Astrocyte (in vitro differentiated cells and primary cell): Measurements from ENCODE around the gene TSEN15. TPM values are rescaled to one million over a fixed set of nuclear protein-coding genes. Genes with fewer than 3 reads are reported as not detected.

ENCODE experiments used
- DNase-seq: peaks from one replicate; pipeline ENCODE4 v3.0.0-alpha.2; 2010; ENCODE audit warnings: low read depth
- FAIRE-seq: peaks from 2 replicates; lab custom pipeline; 2011; peaks lifted over from hg19 to GRCh38; lab: Jason Lieb, UNC
- H2AFZ ChIP-seq: 2 replicates; pipeline ENCODE4 v1.6.0; 2012; ENCODE audit warnings: low read depth, low read length, inconsistent platforms
- H3K27ac ChIP-seq: 2 replicates; pipeline ENCODE4 v1.5.1; 2011; ENCODE audit warnings: low read depth, low read length, inconsistent platforms
- H3K27me3 ChIP-seq: 2 replicates; pipeline ENCODE4 v1.6.0; 2011; ENCODE audit warnings: low read length, inconsistent platforms; ENCODE audit not compliant: insufficient read depth
- H3K36me3 ChIP-seq: 2 replicates; pipeline ENCODE4 v1.5.1; 2011; ENCODE audit warnings: low read length, inconsistent platforms; ENCODE audit not compliant: insufficient read depth
- H3K4me1 ChIP-seq: 2 replicates; pipeline ENCODE4 v1.5.1; 2011; ENCODE audit warnings: low read length, inconsistent platforms; ENCODE audit not compliant: insufficient read depth
- H3K4me2 ChIP-seq: 2 replicates; pipeline ENCODE4 v1.6.0; 2012; ENCODE audit warnings: low read length, inconsistent platforms
- H3K4me3 ChIP-seq: 2 replicates; pipeline ENCODE4 v1.5.1; 2011; ENCODE audit warnings: low read depth, mild to moderate bottlenecking, low read length, inconsistent platforms; ENCODE audit not compliant: insufficient read depth
- H3K79me2 ChIP-seq: 2 replicates; pipeline ENCODE4 v1.6.0; 2012; ENCODE audit warnings: mild to moderate bottlenecking, low read length, inconsistent platforms; ENCODE audit not compliant: insufficient read depth
- H3K9ac ChIP-seq: 2 replicates; pipeline ENCODE4 v1.6.0; 2012; ENCODE audit warnings: mild to moderate bottlenecking, low read length, inconsistent platforms
- H3K9me3 ChIP-seq: 2 replicates; pipeline ENCODE4 v1.5.1; 2012; ENCODE audit warnings: low read depth, mild to moderate bottlenecking, low read length, inconsistent platforms; ENCODE audit not compliant: insufficient read depth
- H4K20me1 ChIP-seq: 2 replicates; pipeline ENCODE4 v1.6.0; 2012; ENCODE audit warnings: low read length, inconsistent platforms; ENCODE audit not compliant: insufficient read depth
- H3K27ac Mint-ChIP-seq: one replicate; pipeline ENCODE4 v1.8.0; 2021; ENCODE audit warnings: mild to moderate bottlenecking, mixed read lengths; ENCODE audit not compliant: unreplicated experiment
- H3K27me3 Mint-ChIP-seq: one replicate; pipeline ENCODE4 v1.8.0; 2021; ENCODE audit warnings: low read depth, mixed read lengths; ENCODE audit not compliant: unreplicated experiment
- H3K36me3 Mint-ChIP-seq: one replicate; pipeline ENCODE4 v1.8.0; 2021; ENCODE audit warnings: low read depth, mixed read lengths; ENCODE audit not compliant: unreplicated experiment
- H3K4me1 Mint-ChIP-seq: one replicate; pipeline ENCODE4 v1.8.0; 2021; ENCODE audit warnings: low read depth, mixed read lengths; ENCODE audit not compliant: unreplicated experiment
- H3K4me3 Mint-ChIP-seq: one replicate; pipeline ENCODE4 v1.8.0; 2021; ENCODE audit warnings: mild to moderate bottlenecking, moderate library complexity, mixed read lengths; ENCODE audit not compliant: unreplicated experiment
- H3K9me3 Mint-ChIP-seq: one replicate; pipeline ENCODE4 v1.8.0; 2021; ENCODE audit warnings: mild to moderate bottlenecking, mixed read lengths; ENCODE audit not compliant: unreplicated experiment
- EZH2 ChIP-seq: IDR thresholded peaks from 2 replicates; pipeline ENCODE4 v1.6.1; 2012; ENCODE audit warnings: mild to moderate bottlenecking, low read length, inconsistent platforms; ENCODE audit not compliant: insufficient read depth
- total RNA-seq: library from RNA; stranded (reverse); gene quantifications from 2 replicates; pipeline ENCODE4 v1.2.1, GENCODE V29; 2021
- TF ChIP-seq, protein P1 (sequence below): IDR thresholded peaks from 2 replicates; pipeline ENCODE4 v1.5.1; 2011; ENCODE audit warnings: low read depth, mild to moderate bottlenecking, inconsistent platforms, low read length, moderate library complexity; ENCODE audit not compliant: insufficient read depth

TSEN15 gene
- total RNA-seq, 1 donor from 2014 or later: 28.0 TPM

DNA sequence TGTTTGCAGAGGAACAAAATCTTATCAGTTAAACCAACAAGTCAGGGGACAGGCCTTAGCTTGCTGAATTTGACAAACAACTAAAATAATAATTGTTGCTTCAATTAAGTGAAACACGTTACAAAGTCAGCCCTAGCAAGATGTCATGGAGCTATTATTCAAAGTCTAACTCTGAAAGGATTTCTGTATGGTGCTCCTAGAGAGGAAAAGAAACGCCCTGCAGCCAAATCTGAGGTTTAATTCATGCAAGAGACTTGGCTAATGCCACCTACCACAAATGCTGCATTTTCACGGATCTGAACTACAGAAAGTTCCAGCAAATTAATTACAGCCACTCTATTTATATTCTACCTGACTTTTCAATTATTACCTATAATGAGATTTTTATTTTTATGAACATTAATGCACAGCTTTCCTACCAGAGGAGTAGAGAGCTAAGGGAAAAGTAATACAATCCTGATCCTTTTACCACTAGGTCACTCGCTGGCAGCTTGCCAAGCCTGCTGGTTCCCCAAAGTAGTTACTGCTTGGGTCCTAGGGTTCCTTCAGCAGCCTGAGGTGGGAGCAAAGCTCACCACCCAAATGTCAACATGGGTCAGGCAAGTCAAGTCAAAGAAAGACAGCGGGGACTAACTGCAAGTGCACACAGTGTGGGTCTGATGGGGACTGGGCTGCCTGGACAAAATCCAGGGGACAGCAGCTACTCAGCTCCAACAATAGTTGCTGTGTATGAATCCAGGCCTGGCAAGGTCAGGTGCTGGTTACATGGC, 22.5 kb upstream of the TSEN15 start:
- Histone ChIP-seq H2AFZ (no peak overlapping the region), H3K9ac (no peak overlapping the region), H3K9me3 (no peaks in the 10 kb centered on the region), H3K79me2 (no peaks in the 10 kb centered on the region), H3K4me1 (peaks cover 14% of the 10 kb centered on the region), H3K36me3 (no peaks in the 10 kb centered on the region), H4K20me1 (no peaks in the 10 kb centered on the region), H3K27ac (no peak overlapping the region), H3K27me3 (no peaks in the 10 kb centered on the region), H3K4me2 (no peak overlapping the region), H3K4me3 (no peak overlapping the region)
- FAIRE-seq (no peak), DNase-seq (no peak)
- no peak overlapping the region for H3K27ac Mint-ChIP-seq
- H3K27me3 Mint-ChIP-seq: no peaks in the 10 kb centered on the region
- H3K36me3 Mint-ChIP-seq: no peaks in the 10 kb centered on the region
- H3K4me1 Mint-ChIP-seq: peaks cover 13% of the 10 kb centered on the region
- no peak overlapping the region for H3K4me3 Mint-ChIP-seq
- no peaks in the 10 kb centered on the region for H3K9me3 Mint-ChIP-seq
- TF ChIP-seq, protein P1, sequence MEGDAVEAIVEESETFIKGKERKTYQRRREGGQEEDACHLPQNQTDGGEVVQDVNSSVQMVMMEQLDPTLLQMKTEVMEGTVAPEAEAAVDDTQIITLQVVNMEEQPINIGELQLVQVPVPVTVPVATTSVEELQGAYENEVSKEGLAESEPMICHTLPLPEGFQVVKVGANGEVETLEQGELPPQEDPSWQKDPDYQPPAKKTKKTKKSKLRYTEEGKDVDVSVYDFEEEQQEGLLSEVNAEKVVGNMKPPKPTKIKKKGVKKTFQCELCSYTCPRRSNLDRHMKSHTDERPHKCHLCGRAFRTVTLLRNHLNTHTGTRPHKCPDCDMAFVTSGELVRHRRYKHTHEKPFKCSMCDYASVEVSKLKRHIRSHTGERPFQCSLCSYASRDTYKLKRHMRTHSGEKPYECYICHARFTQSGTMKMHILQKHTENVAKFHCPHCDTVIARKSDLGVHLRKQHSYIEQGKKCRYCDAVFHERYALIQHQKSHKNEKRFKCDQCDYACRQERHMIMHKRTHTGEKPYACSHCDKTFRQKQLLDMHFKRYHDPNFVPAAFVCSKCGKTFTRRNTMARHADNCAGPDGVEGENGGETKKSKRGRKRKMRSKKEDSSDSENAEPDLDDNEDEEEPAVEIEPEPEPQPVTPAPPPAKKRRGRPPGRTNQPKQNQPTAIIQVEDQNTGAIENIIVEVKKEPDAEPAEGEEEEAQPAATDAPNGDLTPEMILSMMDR: no peak
- no peak for TF ChIP-seq EZH2

- TF ChIP-seq EZH2: no peak
- TF ChIP-seq, protein P1: no peak
- Histone ChIP-seq H3K27ac (no peak overlapping the region), H3K27me3 (no peaks in the 10 kb centered on the region), H4K20me1 (no peaks in the 10 kb centered on the region), H3K4me2 (no peak overlapping the region), H2AFZ (no peak overlapping the region), H3K36me3 (no peaks in the 10 kb centered on the region), H3K9me3 (no peaks in the 10 kb centered on the region), H3K4me3 (no peak overlapping the region), H3K79me2 (no peaks in the 10 kb centered on the region), H3K9ac (no peak overlapping the region), H3K4me1 (peaks cover 12% of the 10 kb centered on the region)
- DNase-seq (no peak), FAIRE-seq (no peak)
- no peaks in the 10 kb centered on the region for H3K36me3 Mint-ChIP-seq
- peaks cover 15% of the 10 kb centered on the region for H3K4me1 Mint-ChIP-seq
- H3K9me3 Mint-ChIP-seq: no peaks in the 10 kb centered on the region
- H3K27ac Mint-ChIP-seq: no peak overlapping the region
- no peaks in the 10 kb centered on the region for H3K27me3 Mint-ChIP-seq
- H3K4me3 Mint-ChIP-seq: no peak overlapping the region
Observed at GRCh38 chr1:184030433-184031091, 21.0 kb upstream of the TSEN15 start.

DNA sequence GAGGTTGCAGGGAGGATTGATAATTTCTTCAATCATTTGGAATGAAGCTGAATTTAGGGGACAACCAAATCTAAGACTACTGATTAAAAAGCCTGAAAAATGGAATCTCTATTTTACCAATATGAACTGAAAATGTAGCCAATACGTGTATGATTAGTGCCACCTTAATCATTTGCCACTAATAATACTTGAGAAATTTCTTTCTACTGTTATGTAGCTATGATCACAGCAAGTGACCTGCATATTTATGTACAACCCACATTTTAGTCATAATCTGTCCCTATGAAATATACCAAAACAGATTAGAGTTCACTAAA, 20.5 kb upstream of the TSEN15 start:
- Histone ChIP-seq H3K36me3 (no peaks in the 10 kb centered on the region), H3K9ac (no peak overlapping the region), H3K4me3 (no peak overlapping the region), H3K9me3 (no peaks in the 10 kb centered on the region), H3K79me2 (no peaks in the 10 kb centered on the region), H3K27me3 (peaks cover 5% of the 10 kb centered on the region), H4K20me1 (no peaks in the 10 kb centered on the region), H3K4me2 (no peak overlapping the region), H2AFZ (no peak overlapping the region), H3K4me1 (peaks cover 7% of the 10 kb centered on the region), H3K27ac (no peak overlapping the region)
- TF ChIP-seq, protein P1: no peak
- no peak for TF ChIP-seq EZH2
- Mint-ChIP-seq H3K4me3 (no peak overlapping the region), H3K4me1 (peaks cover 15% of the 10 kb centered on the region), H3K27me3 (peaks cover 2% of the 10 kb centered on the region), H3K9me3 (no peaks in the 10 kb centered on the region), H3K36me3 (no peaks in the 10 kb centered on the region), H3K27ac (no peak overlapping the region)
- no peak for DNase-seq
- no peak for FAIRE-seq
